Stimulated activated CD4-positive, alpha-beta T cell treated with anti-CD3 and anti-CD28 coated beads, Interleukin-15, amount 100 ng/mL, for 24 hours (primary cell): ENCODE data around the gene MAGEF1.
A peak's percentile ranks its signal among the peaks of the same experiment; 100 is the strongest.

ENCODE experiments used
- DNase-seq: peaks from one replicate; pipeline ENCODE4 v3.0.0-alpha.2; 2020

The MAGEF1 gene

GRCh38 chr3:184719709-184720108, 7.8 kb upstream of the MAGEF1 start:
- DNase-seq: no peak

- no peak for DNase-seq
These were observed 6.6 kb upstream of the MAGEF1 start for GRCh38 chr3:184718431-184718830.

- no peak for DNase-seq
These were observed 5.6 kb upstream of the MAGEF1 start for GRCh38 chr3:184717399-184717983.

GRCh38 chr3:184716622-184717398, 4.9 kb upstream of the MAGEF1 start:
- no peak for DNase-seq

- DNase-seq: no peak
These were observed 4.2 kb upstream of the MAGEF1 start for GRCh38 chr3:184715943-184716621.

- no peak for DNase-seq
These were observed 1.7 kb upstream of the MAGEF1 start for GRCh38 chr3:184713521-184713920.

GRCh38 chr3:184713040-184713355, 1.1 kb upstream of the MAGEF1 start:
- no peak for DNase-seq

- DNase-seq: no peak
These were observed 580 bp upstream of the MAGEF1 start for GRCh38 chr3:184712248-184713039.

GRCh38 chr3:184710870-184711492, 883 bp downstream of the MAGEF1 start:
- DNase-seq: peak; percentile 56

- DNase-seq: no peak
These were observed 8.2 kb downstream of the MAGEF1 start for GRCh38 chr3:184703657-184704056.

- DNase-seq: no peak
These were observed 11.1 kb downstream of the MAGEF1 start for GRCh38 chr3:184700759-184701158.

- no peak for DNase-seq
These were observed 14.0 kb downstream of the MAGEF1 start for GRCh38 chr3:184697845-184698244.

- no peak for DNase-seq
These were observed 15.2 kb downstream of the MAGEF1 start for GRCh38 chr3:184696697-184697096.

GRCh38 chr3:184694716-184695115, 17.1 kb downstream of the MAGEF1 start:
- no peak for DNase-seq

- no peak for DNase-seq
These were observed 17.7 kb downstream of the MAGEF1 start for GRCh38 chr3:184694133-184694665.

- DNase-seq: no peak
These were observed 18.6 kb downstream of the MAGEF1 start for GRCh38 chr3:184693011-184693975.

- DNase-seq: no peak
These were observed 20.2 kb downstream of the MAGEF1 start for GRCh38 chr3:184691397-184692231.

- no peak for DNase-seq
These were observed 21.5 kb downstream of the MAGEF1 start for GRCh38 chr3:184690192-184690883.

- no peak for DNase-seq
These were observed 23.0 kb downstream of the MAGEF1 start for GRCh38 chr3:184688882-184689271.
